Measurements from ENCODE around the gene ZBTB16. TPM values are rescaled to one million over a fixed set of nuclear protein-coding genes. Genes with fewer than 3 reads are reported as not detected.

Gene ZBTB16
- polyA plus RNA-seq, 1 donor (not counting 4 experiments of a cell fraction or from before 2014, with no cell fraction given): 0.18 TPM

- TF ChIP-seq, protein P1, sequence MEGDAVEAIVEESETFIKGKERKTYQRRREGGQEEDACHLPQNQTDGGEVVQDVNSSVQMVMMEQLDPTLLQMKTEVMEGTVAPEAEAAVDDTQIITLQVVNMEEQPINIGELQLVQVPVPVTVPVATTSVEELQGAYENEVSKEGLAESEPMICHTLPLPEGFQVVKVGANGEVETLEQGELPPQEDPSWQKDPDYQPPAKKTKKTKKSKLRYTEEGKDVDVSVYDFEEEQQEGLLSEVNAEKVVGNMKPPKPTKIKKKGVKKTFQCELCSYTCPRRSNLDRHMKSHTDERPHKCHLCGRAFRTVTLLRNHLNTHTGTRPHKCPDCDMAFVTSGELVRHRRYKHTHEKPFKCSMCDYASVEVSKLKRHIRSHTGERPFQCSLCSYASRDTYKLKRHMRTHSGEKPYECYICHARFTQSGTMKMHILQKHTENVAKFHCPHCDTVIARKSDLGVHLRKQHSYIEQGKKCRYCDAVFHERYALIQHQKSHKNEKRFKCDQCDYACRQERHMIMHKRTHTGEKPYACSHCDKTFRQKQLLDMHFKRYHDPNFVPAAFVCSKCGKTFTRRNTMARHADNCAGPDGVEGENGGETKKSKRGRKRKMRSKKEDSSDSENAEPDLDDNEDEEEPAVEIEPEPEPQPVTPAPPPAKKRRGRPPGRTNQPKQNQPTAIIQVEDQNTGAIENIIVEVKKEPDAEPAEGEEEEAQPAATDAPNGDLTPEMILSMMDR (optimal IDR thresholded peaks at IDR 0.05 in 1 of 3, IDR thresholded peaks at IDR 0.05 in 1 of 3, conservative IDR thresholded peaks at IDR 0.05 in 1 of 3; ENCODE audit: extremely low read depth in 1 of 3, insufficient read depth in 2 of 3, low read length in 3 of 3): no peak
- TF ChIP-seq EZH2 (IDR thresholded peaks at IDR 0.05; ENCODE audit: low read length): no peak
- Histone ChIP-seq H3K9me3 (ENCODE audit: control insufficient read depth, low read depth, low read length) (no peaks in the 10 kb centered on the region), H3K4me2 (ENCODE audit: control insufficient read depth, extremely low read depth, insufficient read depth, low read depth, low read length) (no peak within 1 kb of the TSS), H3K36me3 (ENCODE audit: control insufficient read depth in 2 of 2, extremely low read depth in 1 of 2, insufficient read depth in 2 of 2, low read length in 2 of 2) (no peaks in the 10 kb centered on the region), H3K4me3 (ENCODE audit: control insufficient read depth in 2 of 3, extremely low read depth in 1 of 3, insufficient read depth in 2 of 3, low read depth in 1 of 3, low read length in 3 of 3) (no peak within 1 kb of the TSS), H3K27me3 (ENCODE audit: control insufficient read depth, extremely low read depth, insufficient read depth, low read length) (no peaks in the 10 kb centered on the region), H3K4me1 (ENCODE audit: control insufficient read depth, extremely low read depth, insufficient read depth, low read length) (no peaks in the 10 kb centered on the region), H3K9ac (ENCODE audit: control insufficient read depth, extremely low read depth, insufficient read depth, low read length) (no peak within 1 kb of the TSS), H3K27ac (ENCODE audit: control insufficient read depth, insufficient read depth, low read length) (peak within 1 kb of the TSS; percentile 53), H2AFZ (ENCODE audit: control insufficient read depth, low read length) (no peak within 1 kb of the TSS), H4K20me1 (ENCODE audit: control insufficient read depth, extremely low read depth, insufficient read depth, low read length) (no peaks in the 10 kb centered on the region), H3K9me1 (ENCODE audit: control insufficient read depth, extremely low read depth, insufficient read depth, low read length) (no peaks in the 10 kb centered on the region), H3K79me2 (ENCODE audit: control insufficient read depth, insufficient read depth, low read length) (no peaks in the 10 kb centered on the region)
- dilution Hi-C loops (cut with MboI; ENCODE audit: extremely low pct_ligation_motif_present, low sequenced_read_pairs): no loop called here
- no peak for FAIRE-seq
- DNase-seq (ENCODE audit: low read depth, low spot score): no peak
Measured at GRCh38 chr11:114295676-114296604, 236.4 kb downstream of the ZBTB16 start, which contains the start of gene NNMT. Gene NNMT (plus strand): TSS chr11:114296399. CDS start chr11:114296557, 158 bp downstream.

DNA sequence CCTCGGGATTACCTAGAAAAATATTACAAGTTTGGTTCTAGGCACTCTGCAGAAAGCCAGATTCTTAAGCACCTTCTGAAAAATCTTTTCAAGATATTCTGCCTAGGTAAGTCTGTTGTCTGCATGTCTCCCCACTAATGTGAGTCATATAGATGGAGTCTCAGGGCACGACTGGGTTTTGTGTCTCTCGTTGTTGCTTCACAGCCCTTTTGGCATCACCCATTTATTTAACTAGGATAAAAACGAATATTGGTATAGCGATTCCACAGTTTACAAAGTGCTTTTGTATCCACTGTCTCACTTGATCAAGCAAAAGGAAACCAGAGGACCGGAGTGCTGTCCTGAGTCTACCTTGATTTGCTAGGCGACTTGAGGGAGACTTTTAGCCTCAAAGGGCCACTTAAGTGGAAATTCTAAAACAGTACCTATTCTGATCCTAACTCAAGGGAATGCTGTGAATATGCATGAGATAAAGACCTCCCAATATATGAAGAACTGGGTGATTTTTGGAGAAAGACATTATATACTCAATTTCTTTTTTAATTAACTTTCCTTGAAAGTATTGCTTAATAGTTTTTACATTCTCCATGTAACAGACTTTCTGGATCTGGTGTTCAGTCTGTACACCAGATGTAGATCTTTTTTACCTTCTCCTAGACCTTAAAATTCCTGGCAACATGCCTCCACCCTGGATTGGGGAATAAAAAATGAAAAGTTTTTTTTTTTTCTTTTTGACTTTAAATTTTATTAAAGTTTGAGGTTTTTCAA lies 237.3 kb downstream of the ZBTB16 start:
- Histone ChIP-seq H3K4me2 (ENCODE audit: control insufficient read depth, extremely low read depth, insufficient read depth, low read depth, low read length) (no peak overlapping the region), H3K4me1 (ENCODE audit: control insufficient read depth, extremely low read depth, insufficient read depth, low read length) (no peaks in the 10 kb centered on the region), H3K9me3 (ENCODE audit: control insufficient read depth, low read depth, low read length) (no peaks in the 10 kb centered on the region), H3K9ac (ENCODE audit: control insufficient read depth, extremely low read depth, insufficient read depth, low read length) (no peak overlapping the region), H3K79me2 (ENCODE audit: control insufficient read depth, insufficient read depth, low read length) (no peaks in the 10 kb centered on the region), H3K27ac (ENCODE audit: control insufficient read depth, insufficient read depth, low read length) (no peak overlapping the region), H2AFZ (ENCODE audit: control insufficient read depth, low read length) (no peak overlapping the region), H3K27me3 (ENCODE audit: control insufficient read depth, extremely low read depth, insufficient read depth, low read length) (no peaks in the 10 kb centered on the region), H4K20me1 (ENCODE audit: control insufficient read depth, extremely low read depth, insufficient read depth, low read length) (no peaks in the 10 kb centered on the region), H3K9me1 (ENCODE audit: control insufficient read depth, extremely low read depth, insufficient read depth, low read length) (no peaks in the 10 kb centered on the region), H3K4me3 (ENCODE audit: control insufficient read depth in 2 of 3, extremely low read depth in 1 of 3, insufficient read depth in 2 of 3, low read depth in 1 of 3, low read length in 3 of 3) (no peak overlapping the region), H3K36me3 (ENCODE audit: control insufficient read depth in 2 of 2, extremely low read depth in 1 of 2, insufficient read depth in 2 of 2, low read length in 2 of 2) (no peaks in the 10 kb centered on the region)
- FAIRE-seq (no peak), DNase-seq (ENCODE audit: low read depth, low spot score) (no peak)
- no peak for TF ChIP-seq EZH2 (IDR thresholded peaks at IDR 0.05; ENCODE audit: low read length)
- TF ChIP-seq, protein P1 (optimal IDR thresholded peaks at IDR 0.05 in 1 of 3, IDR thresholded peaks at IDR 0.05 in 1 of 3, conservative IDR thresholded peaks at IDR 0.05 in 1 of 3; ENCODE audit: extremely low read depth in 1 of 3, insufficient read depth in 2 of 3, low read length in 3 of 3): no peak
- dilution Hi-C loops (cut with MboI; ENCODE audit: extremely low pct_ligation_motif_present, low sequenced_read_pairs): no loop called here
